GM12872 (cell line): ENCODE measurements around the gene XPC.

Source experiments
- TF ChIP-seq, protein P1 (sequence below): IDR thresholded peaks from 3 replicates; pipeline ENCODE4 v1.5.1; 2011; ENCODE audit warnings: low read depth, mild to moderate bottlenecking, low read length, moderate library complexity; ENCODE audit not compliant: insufficient read depth

The XPC gene

GRCh38 chr3:14125193-14126016 lies 53.0 kb downstream of the XPC start:
- TF ChIP-seq, protein P1, sequence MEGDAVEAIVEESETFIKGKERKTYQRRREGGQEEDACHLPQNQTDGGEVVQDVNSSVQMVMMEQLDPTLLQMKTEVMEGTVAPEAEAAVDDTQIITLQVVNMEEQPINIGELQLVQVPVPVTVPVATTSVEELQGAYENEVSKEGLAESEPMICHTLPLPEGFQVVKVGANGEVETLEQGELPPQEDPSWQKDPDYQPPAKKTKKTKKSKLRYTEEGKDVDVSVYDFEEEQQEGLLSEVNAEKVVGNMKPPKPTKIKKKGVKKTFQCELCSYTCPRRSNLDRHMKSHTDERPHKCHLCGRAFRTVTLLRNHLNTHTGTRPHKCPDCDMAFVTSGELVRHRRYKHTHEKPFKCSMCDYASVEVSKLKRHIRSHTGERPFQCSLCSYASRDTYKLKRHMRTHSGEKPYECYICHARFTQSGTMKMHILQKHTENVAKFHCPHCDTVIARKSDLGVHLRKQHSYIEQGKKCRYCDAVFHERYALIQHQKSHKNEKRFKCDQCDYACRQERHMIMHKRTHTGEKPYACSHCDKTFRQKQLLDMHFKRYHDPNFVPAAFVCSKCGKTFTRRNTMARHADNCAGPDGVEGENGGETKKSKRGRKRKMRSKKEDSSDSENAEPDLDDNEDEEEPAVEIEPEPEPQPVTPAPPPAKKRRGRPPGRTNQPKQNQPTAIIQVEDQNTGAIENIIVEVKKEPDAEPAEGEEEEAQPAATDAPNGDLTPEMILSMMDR, result no peak

GRCh38 chr3:14124615-14125192 lies 53.7 kb downstream of the XPC start, which contains the start of the genes CHCHD4 and TMEM43:
CHCHD4 (minus strand) TSS chr3:14124870; CDS start chr3:14124676, 194 bp downstream.
TMEM43 (plus strand) TSS chr3:14125052; CDS start chr3:14125194, 142 bp downstream.
- TF ChIP-seq, protein P1, result no peak

DNA sequence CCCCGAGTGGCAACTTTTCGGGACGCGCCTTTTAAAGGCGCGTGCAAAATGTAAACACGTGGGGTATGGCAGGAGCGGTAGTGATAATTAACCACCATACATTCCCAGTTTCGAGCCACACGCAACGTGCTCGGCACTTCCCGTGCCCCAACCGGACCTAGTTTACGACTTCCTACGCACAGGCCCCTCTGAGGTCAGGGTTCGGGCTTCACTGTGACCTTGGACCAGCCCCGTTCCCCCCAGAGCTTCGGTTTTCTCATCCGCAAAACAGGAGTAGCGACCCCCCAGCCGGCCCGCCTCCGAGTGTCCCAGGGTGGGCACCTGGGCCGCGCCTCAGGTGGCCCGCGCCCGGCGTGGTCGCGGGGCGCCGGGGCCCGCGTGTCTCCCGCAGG lies 54.2 kb downstream of the XPC start:
- TF ChIP-seq, protein P1, result no peak

GRCh38 chr3:14123308-14124222 lies 54.8 kb downstream of the XPC start:
- TF ChIP-seq, protein P1, result no peak

- TF ChIP-seq, protein P1, result no peak
Measured at GRCh38 chr3:14122301-14122700, 56.1 kb downstream of the XPC start.

- TF ChIP-seq, protein P1, result no peak
Measured at GRCh38 chr3:14121859-14122258, 56.5 kb downstream of the XPC start.
